ENCODE data around the gene GID4.

GRCh38 chr17:18105027-18105426, 65.8 kb downstream of the GID4 start:
- TF ChIP-seq MAX (IDR thresholded peaks at IDR 0.05) (no peak), RAD21 (IDR thresholded peaks at IDR 0.05; ENCODE audit: low read depth) (no peak), YY1 (IDR thresholded peaks at IDR 0.05; ENCODE audit: low read depth) (no peak), FOXM1 (IDR thresholded peaks at IDR 0.05; ENCODE audit: borderline replicate concordance, low read depth) (no peak), TAF1 (IDR thresholded peaks at IDR 0.05; ENCODE audit: low read depth) (no peak), CREB1 (IDR thresholded peaks at IDR 0.05; ENCODE audit: low read depth) (no peak), CEBPB (IDR thresholded peaks at IDR 0.05) (no peak), EP300 (IDR thresholded peaks at IDR 0.05; ENCODE audit: borderline replicate concordance) (no peak), NFIC (IDR thresholded peaks at IDR 0.05) (no peak), TCF12 (IDR thresholded peaks at IDR 0.05; ENCODE audit: low read depth) (no peak), EGR1 (IDR thresholded peaks at IDR 0.05) (no peak), ZBTB7A (IDR thresholded peaks at IDR 0.05; ENCODE audit: low read depth) (no peak), USF1 (IDR thresholded peaks at IDR 0.05) (no peak), TEAD4 (IDR thresholded peaks at IDR 0.05) (no peak)
